RPMI8226 (cell line): ENCODE results near the gene RELT.

Source experiments
- DNase-seq: peaks from one replicate; pipeline ENCODE4 v3.0.0-alpha.2; 2015

RELT gene

GRCh38 chr11:73392108-73393010 lies 16.2 kb downstream of the RELT start:
- no peak for DNase-seq

GRCh38 chr11:73393011-73393380 lies 16.8 kb downstream of the RELT start:
- DNase-seq: no peak

- DNase-seq: peak; percentile 76
Observed at GRCh38 chr11:73393479-73394415, 17.5 kb downstream of the RELT start.

GRCh38 chr11:73394416-73395296 lies 18.5 kb downstream of the RELT start:
- DNase-seq: no peak

- DNase-seq: no peak
Observed at GRCh38 chr11:73395297-73396208, 19.4 kb downstream of the RELT start.

GRCh38 chr11:73396251-73396930 lies 20.2 kb downstream of the RELT start:
- no peak for DNase-seq

GRCh38 chr11:73396985-73397384 lies 20.8 kb downstream of the RELT start:
- no peak for DNase-seq

- DNase-seq: no peak
Observed at GRCh38 chr11:73397468-73398131, 21.4 kb downstream of the RELT start.

GRCh38 chr11:73398132-73398526 lies 21.9 kb downstream of the RELT start:
- no peak for DNase-seq

- DNase-seq: no peak
Observed at GRCh38 chr11:73398721-73399120, 22.5 kb downstream of the RELT start.

GRCh38 chr11:73399159-73399590 lies 23.0 kb downstream of the RELT start:
- no peak for DNase-seq

GRCh38 chr11:73399636-73400035 lies 23.4 kb downstream of the RELT start:
- no peak for DNase-seq

GRCh38 chr11:73400293-73400692 lies 24.1 kb downstream of the RELT start:
- DNase-seq: no peak

GRCh38 chr11:73401217-73401923 lies 25.2 kb downstream of the RELT start:
- DNase-seq: no peak

GRCh38 chr11:73401924-73402833 lies 26.0 kb downstream of the RELT start:
- no peak for DNase-seq

- peak; percentile 62 for DNase-seq
Observed at GRCh38 chr11:73402834-73403185, 26.6 kb downstream of the RELT start.

- DNase-seq: no peak
Observed at GRCh38 chr11:73403541-73403940, 27.3 kb downstream of the RELT start.

- no peak for DNase-seq
Observed at GRCh38 chr11:73404048-73404447, 27.8 kb downstream of the RELT start.
